Activated CD4-positive, alpha-beta T cell treated with anti-CD3 and anti-CD28 coated beads for 4 hours (primary cell): ENCODE results near the gene TRIM58.

Source experiments
- DNase-seq, 2 donors: peaks; one replicate each; pipeline ENCODE4 v3.0.0-alpha.2; 2020

Gene TRIM58

GRCh38 chr1:247857069-247857984 lies at the start of gene TRIM58:
Gene TRIM58 (plus strand): TSS chr1:247857187. CDS start chr1:247857247, 60 bp downstream.
- DNase-seq = no peak

- DNase-seq = no peak
These were observed 44.4 kb upstream of the TRIM58 start for GRCh38 chr1:247812637-247813036.

GRCh38 chr1:247822060-247822459 lies 34.9 kb upstream of the TRIM58 start:
- DNase-seq = no peak

GRCh38 chr1:247824023-247824422 lies 33.0 kb upstream of the TRIM58 start, which contains the start of gene OR14A16:
Gene OR14A16 (minus strand): TSS chr1:247824119. CDS start chr1:247815729, 8,390 bp downstream.
- DNase-seq = no peak

- no peak for DNase-seq
These were observed 31.6 kb upstream of the TRIM58 start for GRCh38 chr1:247825362-247825761.

- no peak for DNase-seq
These were observed 27.3 kb upstream of the TRIM58 start for GRCh38 chr1:247829656-247830055.

GRCh38 chr1:247833601-247834000 lies 23.4 kb upstream of the TRIM58 start:
- DNase-seq = no peak

- DNase-seq = no peak
These were observed 16.2 kb upstream of the TRIM58 start for GRCh38 chr1:247840818-247841217.

GRCh38 chr1:247841796-247842195 lies 15.2 kb upstream of the TRIM58 start, which contains the start of gene OR11L1:
Gene OR11L1 (minus strand): TSS chr1:247841896. CDS start chr1:247841896, 0 bp downstream.
- no peak for DNase-seq

GRCh38 chr1:247843411-247843810 lies 13.6 kb upstream of the TRIM58 start:
- DNase-seq = no peak

GRCh38 chr1:247845011-247845692 lies 11.8 kb upstream of the TRIM58 start:
- DNase-seq = no peak

- DNase-seq = no peak
These were observed 11.3 kb upstream of the TRIM58 start for GRCh38 chr1:247845693-247846017.

- no peak for DNase-seq
These were observed 8.6 kb upstream of the TRIM58 start for GRCh38 chr1:247848346-247848745.

GRCh38 chr1:247849616-247850015 lies 7.4 kb upstream of the TRIM58 start:
- DNase-seq = no peak

- no peak for DNase-seq
These were observed 2.0 kb upstream of the TRIM58 start for GRCh38 chr1:247854899-247855545.

- DNase-seq = no peak
These were observed 1.1 kb upstream of the TRIM58 start for GRCh38 chr1:247855911-247856310.

GRCh38 chr1:247857985-247858619 lies 1.1 kb downstream of the TRIM58 start:
- no peak for DNase-seq

GRCh38 chr1:247862756-247863155 lies 5.8 kb downstream of the TRIM58 start:
- no peak for DNase-seq

- no peak for DNase-seq
These were observed 7.7 kb downstream of the TRIM58 start for GRCh38 chr1:247864644-247865043.

- DNase-seq = no peak
These were observed 8.4 kb downstream of the TRIM58 start for GRCh38 chr1:247865416-247865815.

- no peak for DNase-seq
These were observed 26.4 kb downstream of the TRIM58 start for GRCh38 chr1:247883346-247883745.

- DNase-seq = no peak
These were observed 27.9 kb downstream of the TRIM58 start for GRCh38 chr1:247884797-247885413.
